SK-N-SH (cell line): ENCODE measurements around the gene PHLPP1. TPM values are rescaled to one million over a fixed set of nuclear protein-coding genes. Genes with fewer than 3 reads are reported as not detected.

Experiments used
- CTCF ChIA-PET: fragments of 300-600, 350-600 bp; formaldehyde crosslinking; extraction: SDS; loops from one replicate; lab custom pipeline; 2021; lab: Yijun Ruan, JAX
- POLR2A ChIA-PET: fragments of 350-600 bp; sonication (Branson Sonifier 250); formaldehyde crosslinking; extraction: SDS; loops from one replicate; lab custom pipeline; 2020; ENCODE audit warnings: antibody characterized with exemption, inconsistent platforms; lab: Yijun Ruan, JAX
- DNase-seq: peaks from one replicate; pipeline ENCODE4 v3.0.0; 2012
- H2AFZ ChIP-seq: fragments of 200-600 bp; sonication (generic); 2 replicates; pipeline ENCODE4 v1.8.1; 2016; ENCODE audit warnings: antibody characterized with exemption, mild to moderate bottlenecking, low read depth
- H3F3A ChIP-seq: fragments of 200-600 bp; sonication (generic); replicated peaks from 2 replicates; pipeline ENCODE3; 2016; ENCODE audit warnings: antibody characterized with exemption, mild to moderate bottlenecking; ENCODE audit not compliant: insufficient read depth
- H3K27ac ChIP-seq, 2 experiments: fragments of 200-500 bp in 1 of 2; fragments of 200-600 bp in 1 of 2; sonication (Bioruptor generic) in 1 of 2; sonication (generic), shearing (Covaris generic) in 1 of 2; 2 replicates each; pipeline versions ENCODE4 v1.5.1 to v1.6.1; 2014 to 2016; ENCODE audit warnings: low read depth in 2 of 2, inconsistent platforms in 1 of 2, low read length in 1 of 2, mild to moderate bottlenecking in 1 of 2, mixed read lengths in 1 of 2
- H3K27me3 ChIP-seq: fragments of 200-600 bp; sonication (generic), shearing (Covaris generic); 2 replicates; pipeline ENCODE4 v1.6.1; 2016; ENCODE audit warnings: mixed run types; ENCODE audit not compliant: insufficient read depth
- H3K36me3 ChIP-seq, 2 experiments: fragments of 200-500 bp in 1 of 2; fragments of 200-600 bp in 1 of 2; sonication (Bioruptor generic) in 1 of 2; sonication (generic) in 1 of 2; replicated peaks in 1 of 2; 2 replicates each; pipeline versions ENCODE3 to v1.5.1; 2014 to 2016; ENCODE audit warnings: low read length in 1 of 2, mild to moderate bottlenecking in 1 of 2; ENCODE audit not compliant: insufficient read depth in 2 of 2, control insufficient read depth in 1 of 2
- H3K4me1 ChIP-seq, 2 experiments: fragments of 200-500 bp in 1 of 2; fragments of 200-600 bp in 1 of 2; sonication (Bioruptor generic) in 1 of 2; sonication (generic), shearing (Covaris generic) in 1 of 2; 2 replicates each; pipeline versions ENCODE4 v1.5.1 to v1.6.1; 2014 to 2016; ENCODE audit warnings: low read depth in 1 of 2, low read length in 1 of 2, mixed run types in 1 of 2; ENCODE audit not compliant: insufficient read depth in 2 of 2, control insufficient read depth in 1 of 2
- H3K4me2 ChIP-seq: fragments of 200-600 bp; sonication (generic), shearing (Covaris generic); 2 replicates; pipeline ENCODE4 v1.6.1; 2017; ENCODE audit warnings: mixed run types
- H3K4me3 ChIP-seq, 2 experiments: fragments of 200-500 bp in 1 of 2; fragments of 200-600 bp in 1 of 2; sonication (Bioruptor generic) in 1 of 2; sonication (generic), shearing (Covaris generic) in 1 of 2; 2 replicates each; pipeline versions ENCODE4 v1.5.1 to v1.8.1; 2014 to 2016; ENCODE audit warnings: low read depth in 2 of 2, inconsistent platforms in 1 of 2, low read length in 1 of 2, mild to moderate bottlenecking in 1 of 2, mixed read lengths in 1 of 2, moderate library complexity in 1 of 2
- H3K79me2 ChIP-seq: fragments of 200-600 bp; sonication (generic); 2 replicates; pipeline ENCODE4 v1.8.1; 2017; ENCODE audit warnings: mild to moderate bottlenecking; ENCODE audit not compliant: insufficient read depth
- H3K9ac ChIP-seq: fragments of 200-600 bp; sonication (generic); 2 replicates; pipeline ENCODE4 v1.6.1; 2017; ENCODE audit warnings: mixed run types
- H3K9me2 ChIP-seq: fragments of 200-600 bp; sonication (generic); 2 replicates; pipeline ENCODE4 v1.6.1; 2017; ENCODE audit warnings: mixed run types
- H3K9me3 ChIP-seq: fragments of 200-600 bp; sonication (generic); 2 replicates; pipeline ENCODE4 v1.6.1; 2017; ENCODE audit warnings: mixed run types, mild to moderate bottlenecking, moderate library complexity
- H4K20me1 ChIP-seq: fragments of 200-600 bp; sonication (generic); 2 replicates; pipeline ENCODE4 v1.6.1; 2017; ENCODE audit warnings: mild to moderate bottlenecking, mixed run types; ENCODE audit not compliant: insufficient read depth
- EZH2phosphoT487 ChIP-seq: fragments of 200-600 bp; sonication (generic); IDR thresholded peaks from 2 replicates; pipeline ENCODE4 v1.6.1; 2017; ENCODE audit warnings: low read depth, mixed run types, mild to moderate bottlenecking, antibody characterized with exemption, moderate library complexity, borderline replicate concordance
- FOSL2 ChIP-seq: IDR thresholded peaks from 2 replicates; pipeline ENCODE4 v1.4.0; 2012; ENCODE audit warnings: low read depth, mild to moderate bottlenecking, moderate library complexity, borderline replicate concordance
- FOXJ3 ChIP-seq: sonication (generic); formaldehyde crosslinking; IDR thresholded peaks from 2 replicates; pipeline ENCODE4 v1.5.1; 2020; ENCODE audit warnings: mild to moderate bottlenecking, missing genetic modification reagents
- FOXM1 ChIP-seq: IDR thresholded peaks from 2 replicates; pipeline ENCODE4 v1.4.0; 2012; ENCODE audit warnings: low read depth, mild to moderate bottlenecking
- GABPA ChIP-seq: IDR thresholded peaks from 2 replicates; pipeline ENCODE4 v1.4.0; 2012; ENCODE audit warnings: low read depth, mild to moderate bottlenecking
- JUND ChIP-seq: IDR thresholded peaks from 2 replicates; pipeline ENCODE4 v1.4.0; 2012
- NRF1 ChIP-seq: IDR thresholded peaks from 2 replicates; pipeline ENCODE4 v1.6.1; 2012; ENCODE audit warnings: low read depth, mild to moderate bottlenecking, low read length
- RAD21 ChIP-seq: IDR thresholded peaks from 2 replicates; pipeline ENCODE4 v1.6.1; 2012; ENCODE audit warnings: mild to moderate bottlenecking, low read length
- RFX5 ChIP-seq: IDR thresholded peaks from 2 replicates; pipeline ENCODE4 v1.6.1; 2012; ENCODE audit warnings: mild to moderate bottlenecking, improper control_type of control experiment, low read length
- SIN3A ChIP-seq: IDR thresholded peaks from 2 replicates; pipeline ENCODE4 v1.6.1; 2012; ENCODE audit warnings: low read depth, mild to moderate bottlenecking, low read length, moderate library complexity, borderline replicate concordance
- SMC3 ChIP-seq: IDR thresholded peaks from 2 replicates; pipeline ENCODE4 v1.6.1; 2012; ENCODE audit warnings: low read depth, low read length, improper control_type of control experiment
- TCF12 ChIP-seq: IDR thresholded peaks from 2 replicates; pipeline ENCODE4 v1.4.0; 2012
- TEAD4 ChIP-seq: IDR thresholded peaks from 2 replicates; pipeline ENCODE4 v1.4.0; 2012; ENCODE audit warnings: mild to moderate bottlenecking, borderline replicate concordance; ENCODE audit not compliant: insufficient read depth
- YY1 ChIP-seq: IDR thresholded peaks from 2 replicates; pipeline ENCODE4 v1.4.0; 2012; ENCODE audit warnings: low read depth, mild to moderate bottlenecking
- WGBS: methylation state at CpG from one replicate; pipeline ENCODE4 v1.1.6; 2017; ENCODE audit warnings: low lambda C conversion rate; 5-methylcytosine and 5-hydroxymethylcytosine counted together
- polyA plus RNA-seq, 3 experiments: library from polyadenylated mRNA; depleted of rRNA; stranded (reverse); fragments of >200 nt; gene quantifications; 2 replicates each; pipeline ENCODE4 v1.2.3, GENCODE V29; 2012
- TF ChIP-seq, protein P1 (sequence below): fragments of 150-350 bp; IDR thresholded peaks from 2 replicates; pipeline ENCODE4 v1.6.1; 2016; ENCODE audit warnings: mild to moderate bottlenecking, low read depth, low read length
- TF ChIP-seq, protein P2 (sequence below): IDR thresholded peaks from 2 replicates; pipeline ENCODE4; 2012
- TF ChIP-seq, protein P3 (sequence below): IDR thresholded peaks from 2 replicates; pipeline ENCODE4 v1.4.0; 2012; ENCODE audit warnings: low read depth

PHLPP1 gene
- polyA plus RNA-seq, 1 of the 3 experiments (the other 2 are of a cell fraction), result 4.6 TPM

DNA sequence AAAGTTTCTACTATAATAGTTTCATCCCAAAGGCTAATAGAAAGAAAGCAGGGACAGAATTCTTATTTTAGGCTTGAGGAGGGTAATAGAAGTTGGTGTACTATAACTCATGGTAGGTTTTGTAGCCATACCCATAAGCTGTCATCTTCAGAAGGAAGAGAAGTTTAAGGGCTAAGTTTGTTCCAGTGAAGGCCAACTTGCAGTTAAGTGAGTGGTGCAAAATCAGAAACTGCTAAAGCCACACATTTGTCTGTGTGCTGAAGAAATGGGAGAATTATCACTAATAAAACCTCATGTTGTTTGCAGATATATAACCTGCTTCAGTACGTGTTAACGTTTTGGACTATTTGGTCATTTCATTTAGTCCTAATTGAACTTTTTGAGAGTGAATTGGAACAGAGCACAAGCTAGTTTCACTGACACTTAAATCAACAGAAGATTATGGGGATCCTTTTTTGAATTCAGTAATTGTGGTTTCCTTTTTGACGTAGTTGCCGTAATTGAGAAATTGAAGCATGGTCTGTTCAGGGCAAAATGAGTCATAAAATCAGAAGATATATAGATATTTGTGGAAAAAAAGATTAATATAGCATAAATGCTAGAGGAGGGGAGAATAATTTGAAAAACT, 69.1 kb downstream of the PHLPP1 start:
- Histone ChIP-seq H3K36me3 (no peaks in the 10 kb centered on the region), H3K27me3 (no peaks in the 10 kb centered on the region), H3F3A (peaks cover 22% of the 10 kb centered on the region), H3K4me2 (0 out of 2 replicates have a peak overlapping the region, but pooled peaks have one; percentile 5), H3K4me1 (peaks cover 10 to 38% of the 10 kb centered on the region in 2 experiments), H3K79me2 (peaks cover 51% of the 10 kb centered on the region), H3K9me3 (no peaks in the 10 kb centered on the region), H4K20me1 (no peaks in the 10 kb centered on the region), H3K4me3 (no peak overlapping the region), H3K9ac (no peak overlapping the region; the same call in 1 of the 2 replicates), H2AFZ (no peak overlapping the region), H3K9me2 (no peaks in the 10 kb centered on the region), H3K27ac (peak overlapping the region in 1 of 2 experiments; percentile 79; a peak in 2 of 4 replicates)
- ChIA-PET POLR2A (no interaction called here), CTCF (interaction anchor here (1.0 kb wide), 1 partner anchor 25 kb away, joined by 4 read pairs; no protein-coding TSS in a partner anchor)
- DNase-seq, result no peak
- TF ChIP-seq, protein P1, sequence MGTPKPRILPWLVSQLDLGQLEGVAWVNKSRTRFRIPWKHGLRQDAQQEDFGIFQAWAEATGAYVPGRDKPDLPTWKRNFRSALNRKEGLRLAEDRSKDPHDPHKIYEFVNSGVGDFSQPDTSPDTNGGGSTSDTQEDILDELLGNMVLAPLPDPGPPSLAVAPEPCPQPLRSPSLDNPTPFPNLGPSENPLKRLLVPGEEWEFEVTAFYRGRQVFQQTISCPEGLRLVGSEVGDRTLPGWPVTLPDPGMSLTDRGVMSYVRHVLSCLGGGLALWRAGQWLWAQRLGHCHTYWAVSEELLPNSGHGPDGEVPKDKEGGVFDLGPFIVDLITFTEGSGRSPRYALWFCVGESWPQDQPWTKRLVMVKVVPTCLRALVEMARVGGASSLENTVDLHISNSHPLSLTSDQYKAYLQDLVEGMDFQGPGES, result no peak
- TF ChIP-seq, protein P2, sequence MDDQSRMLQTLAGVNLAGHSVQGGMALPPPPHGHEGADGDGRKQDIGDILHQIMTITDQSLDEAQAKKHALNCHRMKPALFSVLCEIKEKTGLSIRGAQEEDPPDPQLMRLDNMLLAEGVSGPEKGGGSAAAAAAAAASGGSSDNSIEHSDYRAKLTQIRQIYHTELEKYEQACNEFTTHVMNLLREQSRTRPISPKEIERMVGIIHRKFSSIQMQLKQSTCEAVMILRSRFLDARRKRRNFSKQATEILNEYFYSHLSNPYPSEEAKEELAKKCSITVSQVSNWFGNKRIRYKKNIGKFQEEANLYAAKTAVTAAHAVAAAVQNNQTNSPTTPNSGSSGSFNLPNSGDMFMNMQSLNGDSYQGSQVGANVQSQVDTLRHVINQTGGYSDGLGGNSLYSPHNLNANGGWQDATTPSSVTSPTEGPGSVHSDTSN, result no peak
- TF ChIP-seq, protein P3, sequence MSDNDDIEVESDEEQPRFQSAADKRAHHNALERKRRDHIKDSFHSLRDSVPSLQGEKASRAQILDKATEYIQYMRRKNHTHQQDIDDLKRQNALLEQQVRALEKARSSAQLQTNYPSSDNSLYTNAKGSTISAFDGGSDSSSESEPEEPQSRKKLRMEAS, result no peak
- TF ChIP-seq FOXM1 (no peak), SMC3 (no peak), TEAD4 (no peak), JUND (no peak), FOSL2 (no peak), FOXJ3 (CRISPR knock-in tag) (no peak), NRF1 (no peak), RFX5 (no peak), SIN3A (no peak), EZH2phosphoT487 (no peak), TCF12 (no peak), RAD21 (no peak), YY1 (no peak), GABPA (no peak)
- WGBS, result 76% methylated on average over 4 of the region's 4 CpGs
